ENCODE data around the gene C4A.
"Not testable (repeated sequence)": the region's sequence is repeated elsewhere in the genome, so short reads cannot be mapped to it uniquely, and the experiment has no call there.

GRCh38 chr6:32043589-32044380 lies 61.9 kb downstream of the C4A start:
- TF ChIP-seq, protein P1, sequence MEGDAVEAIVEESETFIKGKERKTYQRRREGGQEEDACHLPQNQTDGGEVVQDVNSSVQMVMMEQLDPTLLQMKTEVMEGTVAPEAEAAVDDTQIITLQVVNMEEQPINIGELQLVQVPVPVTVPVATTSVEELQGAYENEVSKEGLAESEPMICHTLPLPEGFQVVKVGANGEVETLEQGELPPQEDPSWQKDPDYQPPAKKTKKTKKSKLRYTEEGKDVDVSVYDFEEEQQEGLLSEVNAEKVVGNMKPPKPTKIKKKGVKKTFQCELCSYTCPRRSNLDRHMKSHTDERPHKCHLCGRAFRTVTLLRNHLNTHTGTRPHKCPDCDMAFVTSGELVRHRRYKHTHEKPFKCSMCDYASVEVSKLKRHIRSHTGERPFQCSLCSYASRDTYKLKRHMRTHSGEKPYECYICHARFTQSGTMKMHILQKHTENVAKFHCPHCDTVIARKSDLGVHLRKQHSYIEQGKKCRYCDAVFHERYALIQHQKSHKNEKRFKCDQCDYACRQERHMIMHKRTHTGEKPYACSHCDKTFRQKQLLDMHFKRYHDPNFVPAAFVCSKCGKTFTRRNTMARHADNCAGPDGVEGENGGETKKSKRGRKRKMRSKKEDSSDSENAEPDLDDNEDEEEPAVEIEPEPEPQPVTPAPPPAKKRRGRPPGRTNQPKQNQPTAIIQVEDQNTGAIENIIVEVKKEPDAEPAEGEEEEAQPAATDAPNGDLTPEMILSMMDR (IDR thresholded peaks at IDR 0.05) = not testable (repeated sequence)
- TF ChIP-seq POLR2AphosphoS5, POLR2A, EP300 (IDR thresholded peaks at IDR 0.05): not testable (repeated sequence)

Data from suprapubic skin (tissue), 4 donors.